Right lobe of liver (tissue), 6 donors: ENCODE data around the gene CIB4. TPM values are rescaled to one million over a fixed set of nuclear protein-coding genes. Genes with fewer than 3 reads are reported as not detected.

Experiments used
- ATAC-seq, 4 donors: fragments of 200-7000 bp; cut with Tn5 transposase; one replicate each; pipeline ENCODE4 v1.9.1; 2020; ENCODE audit warnings: mild to moderate bottlenecking in 4 of 4, moderate library complexity in 4 of 4
- DNase-seq, 3 donors: peaks; one replicate each; pipeline ENCODE4 v3.0.0-alpha.2; 2020
- H3K27ac ChIP-seq, 3 donors: fragments of 200-600 bp; one replicate each; pipeline ENCODE4 v1.8.0; 2022
- H3K27me3 ChIP-seq, 2 donors: fragments of 200-600 bp; one replicate each; pipeline ENCODE4 v1.8.0; 2022
- H3K36me3 ChIP-seq, 4 donors: fragments of 200-600 bp; sonication (generic) in 1 of 4; one replicate each; pipeline versions ENCODE4 v1.5.1 to v1.8.0; 2017 to 2022; ENCODE audit warnings: control low read depth in 1 of 4
- H3K4me1 ChIP-seq, 4 donors: fragments of 200-600 bp; sonication (generic) in 1 of 4; one replicate each; pipeline versions ENCODE4 v1.5.1 to v1.8.0; 2017 to 2022; ENCODE audit warnings: control low read depth in 1 of 4
- H3K4me3 ChIP-seq, 3 donors: fragments of 200-600 bp; one replicate each; pipeline ENCODE4 v1.8.0; 2022
- H3K9me3 ChIP-seq, 4 donors: fragments of 200-600 bp; sonication (generic) in 1 of 4; one replicate each; pipeline versions ENCODE4 v1.5.1 to v1.8.0; 2017 to 2022; ENCODE audit warnings: control low read depth in 1 of 4
- POLR2A ChIP-seq: fragments of 450-650 bp; IDR thresholded peaks from one replicate; pipeline ENCODE4 v1.6.1; 2017; ENCODE audit warnings: antibody characterized with exemption, mild to moderate bottlenecking
- WGBS: methylation state at CpG from one replicate; pipeline ENCODE4 v1.1.6; 2018; ENCODE audit warnings: low coverage, low lambda C conversion rate; ENCODE audit not compliant: insufficient coverage; ENCODE audit errors: missing lambda C conversion rate; 5-methylcytosine and 5-hydroxymethylcytosine counted together
- intact Hi-C, 2 donors: fragments of 100-400 bp; cut with DNase I; formaldehyde crosslinking; loops; one replicate each; pipeline versions ENCODE4 v1.11.2 to v1.14.1; 2022
- total RNA-seq, 6 experiments: library from RNA; depleted of rRNA in 2 of 6; stranded (reverse); fragments of >200 nt in 2 of 6; fragmentation: NEBNext Ultra II Directional in 3 of 6; extraction: Animal tissue kit (Norgen Biotek cat#: 25700) in 3 of 6; gene quantifications; one replicate each; pipeline versions ENCODE4 v1.1.0 to v1.2.4, GENCODE V29; 2016 to 2023
- TF ChIP-seq, protein P1 (sequence below), 4 donors: fragments of 200-600 bp in 3 of 4; fragments of 450-650 bp in 1 of 4; IDR thresholded peaks; one replicate each; pipeline versions ENCODE4 v1.5.1 to v1.8.0; 2016 to 2022; ENCODE audit warnings: antibody characterized with exemption in 4 of 4, mild to moderate bottlenecking in 2 of 4
- donor health status: DM: no; HTN: yes; CAD: no.
- donor health status: DM: no; HTN: no; CAD: no.
- donor health status: DM: no; HTN: no; CAD: no.
- donor health status: DM: no; HTN: yes; CAD: no.
- donor health status: DM: no; HTN: yes; CAD: no.

Gene CIB4
- total RNA-seq, 6 experiments from 2014 or later, result not detected

DNA sequence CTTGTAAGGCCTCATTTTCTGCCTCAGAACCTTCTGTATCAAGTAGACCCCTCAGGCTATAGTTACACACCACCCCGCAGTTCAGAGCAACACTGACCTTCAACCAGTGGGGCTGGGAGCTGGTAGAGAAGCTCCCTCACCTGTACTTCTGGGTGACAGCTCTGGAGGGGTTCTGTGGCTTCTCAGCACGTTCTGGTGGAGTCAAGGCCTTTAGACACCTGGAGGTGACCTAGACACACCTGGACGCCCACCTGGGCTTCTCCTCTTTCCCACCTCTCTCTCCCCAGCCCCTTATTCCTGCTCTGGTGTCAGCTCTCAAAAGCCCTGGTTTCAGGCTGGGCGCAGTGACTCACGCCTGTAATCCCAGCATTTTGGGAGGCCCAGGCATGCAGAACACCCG lies 7.3 kb upstream of the CIB4 start:
- WGBS, result 26% methylated on average over 2 of the region's 6 CpGs
- intact Hi-C loops, result no loop called here

DNA sequence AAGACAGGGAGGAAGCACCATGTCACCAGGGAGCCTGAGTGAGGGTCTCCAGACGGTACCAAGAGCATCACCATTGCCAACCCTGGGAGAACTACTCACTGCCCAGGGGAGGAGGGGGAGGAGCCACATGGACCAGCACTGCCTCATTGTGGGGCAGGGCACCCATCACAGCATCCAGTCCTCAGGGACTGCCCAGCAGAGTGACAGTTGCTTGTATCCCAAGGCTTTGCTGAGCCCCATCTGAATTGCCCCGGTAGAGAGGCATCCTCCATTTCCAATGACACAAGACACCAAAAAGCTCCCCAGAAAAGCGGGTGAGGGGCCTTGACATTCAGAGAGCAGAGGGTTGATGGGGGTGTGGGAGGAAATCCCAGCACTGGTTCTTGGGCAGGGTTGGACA lies 6.8 kb upstream of the CIB4 start:
- H3K4me3 ChIP-seq, result no peak overlapping the region
- H3K27me3 ChIP-seq, result no peaks in the 10 kb centered on the region
- no peaks in the 10 kb centered on the region for H3K9me3 ChIP-seq
- ATAC-seq, result no peak
- no peak for DNase-seq
- WGBS, result 46% methylated on average over 2 of the region's 3 CpGs
- H3K27ac ChIP-seq, result no peak overlapping the region
- no peaks in the 10 kb centered on the region for H3K36me3 ChIP-seq
- no peak for TF ChIP-seq POLR2A
- TF ChIP-seq, protein P1, sequence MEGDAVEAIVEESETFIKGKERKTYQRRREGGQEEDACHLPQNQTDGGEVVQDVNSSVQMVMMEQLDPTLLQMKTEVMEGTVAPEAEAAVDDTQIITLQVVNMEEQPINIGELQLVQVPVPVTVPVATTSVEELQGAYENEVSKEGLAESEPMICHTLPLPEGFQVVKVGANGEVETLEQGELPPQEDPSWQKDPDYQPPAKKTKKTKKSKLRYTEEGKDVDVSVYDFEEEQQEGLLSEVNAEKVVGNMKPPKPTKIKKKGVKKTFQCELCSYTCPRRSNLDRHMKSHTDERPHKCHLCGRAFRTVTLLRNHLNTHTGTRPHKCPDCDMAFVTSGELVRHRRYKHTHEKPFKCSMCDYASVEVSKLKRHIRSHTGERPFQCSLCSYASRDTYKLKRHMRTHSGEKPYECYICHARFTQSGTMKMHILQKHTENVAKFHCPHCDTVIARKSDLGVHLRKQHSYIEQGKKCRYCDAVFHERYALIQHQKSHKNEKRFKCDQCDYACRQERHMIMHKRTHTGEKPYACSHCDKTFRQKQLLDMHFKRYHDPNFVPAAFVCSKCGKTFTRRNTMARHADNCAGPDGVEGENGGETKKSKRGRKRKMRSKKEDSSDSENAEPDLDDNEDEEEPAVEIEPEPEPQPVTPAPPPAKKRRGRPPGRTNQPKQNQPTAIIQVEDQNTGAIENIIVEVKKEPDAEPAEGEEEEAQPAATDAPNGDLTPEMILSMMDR (IDR thresholded peaks at IDR 0.05), result no peak
- no peaks in the 10 kb centered on the region for H3K4me1 ChIP-seq
- intact Hi-C loops, result no loop called here

More for the DNA sequence above, 7.3 kb upstream of the CIB4 start:
- no peaks in the 10 kb centered on the region for H3K9me3 ChIP-seq
- H3K4me1 ChIP-seq, result no peaks in the 10 kb centered on the region
- ATAC-seq (no peak), DNase-seq (no peak)
- TF ChIP-seq, protein P1 (IDR thresholded peaks at IDR 0.05), result no peak
- no peak for TF ChIP-seq POLR2A
- H3K4me3 ChIP-seq, result no peak overlapping the region
- no peaks in the 10 kb centered on the region for H3K27me3 ChIP-seq
- H3K36me3 ChIP-seq, result no peaks in the 10 kb centered on the region
- H3K27ac ChIP-seq, result no peak overlapping the region

DNA sequence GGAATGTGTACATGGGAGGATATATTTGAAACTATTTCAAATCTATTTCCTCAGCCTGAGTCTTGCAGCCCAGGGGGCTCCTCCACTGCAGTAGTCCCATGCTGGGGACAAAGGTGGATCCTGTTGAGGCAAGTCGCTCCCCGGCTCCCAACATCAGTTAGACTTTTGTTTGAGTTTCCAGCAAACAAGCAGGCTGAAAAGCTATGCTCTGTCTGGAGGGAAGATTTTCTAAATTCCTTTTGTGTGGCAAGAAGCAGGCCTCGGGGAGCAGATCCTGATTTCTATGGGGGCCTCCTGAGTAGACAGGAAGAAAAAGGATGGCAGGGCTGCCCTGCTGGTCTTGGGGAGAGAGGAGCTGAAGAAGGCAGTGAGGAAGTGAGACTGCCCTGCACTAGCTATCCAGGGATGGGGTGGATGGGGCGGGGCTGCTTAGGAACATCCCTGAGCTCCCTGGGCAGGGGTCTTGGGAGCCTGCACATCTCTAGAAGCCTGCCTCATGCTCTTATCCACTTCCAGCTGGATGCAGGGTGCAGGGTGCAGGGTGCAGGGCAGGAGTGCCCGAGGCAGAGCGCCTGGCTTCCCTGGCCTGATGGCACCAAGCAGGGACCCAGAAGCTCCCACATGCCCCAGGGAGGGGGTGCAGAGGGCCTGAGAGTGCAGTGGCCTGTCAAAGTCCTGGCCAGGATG lies 6.0 kb upstream of the CIB4 start:
- no peak overlapping the region for H3K27ac ChIP-seq
- TF ChIP-seq, protein P1 (IDR thresholded peaks at IDR 0.05), result no peak
- TF ChIP-seq POLR2A, result no peak
- 42% methylated on average over 4 of the region's 6 CpGs for WGBS
- no peaks in the 10 kb centered on the region for H3K27me3 ChIP-seq
- intact Hi-C loops, result no loop called here
- no peak overlapping the region for H3K4me3 ChIP-seq
- H3K36me3 ChIP-seq, result no peaks in the 10 kb centered on the region
- no peak for ATAC-seq
- H3K4me1 ChIP-seq, result no peaks in the 10 kb centered on the region
- DNase-seq, result no peak
- H3K9me3 ChIP-seq, result no peaks in the 10 kb centered on the region

DNA sequence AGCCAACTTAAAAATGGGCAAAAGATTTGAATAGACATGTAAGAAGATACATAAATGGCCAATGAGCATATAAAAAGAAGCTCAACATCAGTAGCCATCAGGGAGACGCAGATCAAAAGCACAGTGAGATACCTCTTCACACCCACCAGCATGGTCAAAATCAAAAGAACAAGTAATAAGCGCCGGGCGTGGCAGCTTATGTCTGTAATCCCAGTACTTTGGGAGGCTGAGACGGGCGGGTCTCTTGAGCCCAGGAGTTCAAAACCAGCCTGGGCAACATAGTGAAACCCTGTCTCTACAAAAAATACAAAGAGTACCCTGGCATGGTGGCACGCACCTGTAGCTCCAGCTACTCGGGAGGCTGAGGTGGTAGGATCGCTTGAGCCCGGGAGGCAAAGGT lies 4.6 kb upstream of the CIB4 start:
- no peaks in the 10 kb centered on the region for H3K36me3 ChIP-seq
- ATAC-seq (no peak), DNase-seq (no peak)
- H3K27ac ChIP-seq, result no peak overlapping the region
- no peak overlapping the region for H3K4me3 ChIP-seq
- TF ChIP-seq, protein P1 (IDR thresholded peaks at IDR 0.05), result no peak
- no peak for TF ChIP-seq POLR2A
- no peaks in the 10 kb centered on the region for H3K27me3 ChIP-seq
- intact Hi-C loops, result no loop called here
- H3K9me3 ChIP-seq, result no peaks in the 10 kb centered on the region
- WGBS, result 57% methylated on average over 1 of the region's 10 CpGs
- no peaks in the 10 kb centered on the region for H3K4me1 ChIP-seq
